Cardiac septum (tissue), 1 donor: Measurements from ENCODE around the gene NUP107. TPM values are rescaled to one million over a fixed set of nuclear protein-coding genes. Genes with fewer than 3 reads are reported as not detected.
"Not testable (repeated sequence)": the region's sequence is repeated elsewhere in the genome, so short reads cannot be mapped to it uniquely, and the experiment has no call there.

Experiments used
- DNase-seq: peaks from one replicate; pipeline ENCODE4 v3.0.0-alpha.2; 2020; ENCODE audit warnings: low spot score
- intact Hi-C: fragments of 100-400 bp; cut with DNase I; formaldehyde crosslinking; loops from one replicate; pipeline ENCODE4 v1.14.0; 2022
- long read RNA-seq: library from polyadenylated mRNA; unstranded; transcript quantifications from one replicate; pipeline ENCODE4 v2.0.0, GENCODE V29; 2021
- total RNA-seq: library from RNA; stranded (reverse); fragmentation: NEBNext Ultra II Directional; extraction: Animal tissue kit (Norgen Biotek cat#: 25700); gene quantifications from one replicate; pipeline ENCODE4 v1.2.1, GENCODE V29; 2021
- donor health status: DM: no; HTN: no; CAD: no.

The NUP107 gene
- total RNA-seq: 23.1 TPM
- long read RNA-seq, full-length matches to known transcripts: 33 of 41 reads
- long read RNA-seq, partial matches to known transcripts: 4 of 41 reads
- long read RNA-seq, other reads (novel, unspliced or antisense): 4 of 41 reads

- intact Hi-C loops: loop anchor here (1.0 to 2.0 kb wide), 2 partner anchors 76 to 322 kb away; partner anchors contain the start of gene RAP1B
- DNase-seq: peak; percentile 99
Measured at GRCh38 chr12:68686595-68687521, at the start of gene NUP107. TSS of gene NUP107 (plus strand) at chr12:68686978. CDS start at chr12:68687066, 88 bp downstream.

- intact Hi-C loops: not testable (repeated sequence)
Measured at GRCh38 chr12:68637439-68637838, 49.3 kb upstream of the NUP107 start.

GRCh38 chr12:68638171-68638570 lies 48.6 kb upstream of the NUP107 start:
- intact Hi-C loops: no loop called here
- DNase-seq: no peak

More at GRCh38 chr12:68637439-68637838, 49.3 kb upstream of the NUP107 start:
- DNase-seq: not testable (repeated sequence)

GRCh38 chr12:68638721-68639395 lies 47.9 kb upstream of the NUP107 start:
- DNase-seq: no peak
- intact Hi-C loops: no loop called here

- no peak for DNase-seq
- intact Hi-C loops: no loop called here
Measured at GRCh38 chr12:68639396-68639767, 47.4 kb upstream of the NUP107 start.

GRCh38 chr12:68641138-68641537 lies 45.6 kb upstream of the NUP107 start:
- DNase-seq: no peak
- intact Hi-C loops: no loop called here

GRCh38 chr12:68646484-68646883 lies 40.3 kb upstream of the NUP107 start:
- no peak for DNase-seq
- intact Hi-C loops: no loop called here

- DNase-seq: no peak
- intact Hi-C loops: no loop called here
Measured at GRCh38 chr12:68647507-68647906, 39.3 kb upstream of the NUP107 start.

GRCh38 chr12:68648179-68648578 lies 38.6 kb upstream of the NUP107 start:
- intact Hi-C loops: no loop called here
- no peak for DNase-seq

GRCh38 chr12:68665016-68665569 lies 21.7 kb upstream of the NUP107 start:
- intact Hi-C loops: no loop called here
- no peak for DNase-seq

- DNase-seq: no peak
- intact Hi-C loops: no loop called here
Measured at GRCh38 chr12:68667291-68667690, 19.5 kb upstream of the NUP107 start.

GRCh38 chr12:68667896-68668295 lies 18.9 kb upstream of the NUP107 start:
- intact Hi-C loops: no loop called here
- DNase-seq: no peak

GRCh38 chr12:68671179-68671578 lies 15.6 kb upstream of the NUP107 start:
- DNase-seq: no peak
- intact Hi-C loops: no loop called here

- DNase-seq: no peak
- intact Hi-C loops: no loop called here
Measured at GRCh38 chr12:68673788-68674187, 13.0 kb upstream of the NUP107 start.

- intact Hi-C loops: no loop called here
- no peak for DNase-seq
Measured at GRCh38 chr12:68674376-68674775, 12.4 kb upstream of the NUP107 start.

- DNase-seq: no peak
- intact Hi-C loops: no loop called here
Measured at GRCh38 chr12:68675101-68675842, 11.5 kb upstream of the NUP107 start.

GRCh38 chr12:68676854-68677253 lies 9.9 kb upstream of the NUP107 start:
- intact Hi-C loops, DNase-seq: not testable (repeated sequence)

- intact Hi-C loops: loop anchor here (1.0 to 2.0 kb wide), 2 partner anchors 75 to 321 kb away; partner anchors contain the start of gene RAP1B
- no peak for DNase-seq
Measured at GRCh38 chr12:68686262-68686594, 550 bp upstream of the NUP107 start.

GRCh38 chr12:68695454-68695853 lies 8.7 kb downstream of the NUP107 start:
- no peak for DNase-seq
- intact Hi-C loops: no loop called here

GRCh38 chr12:68699486-68699885 lies 12.7 kb downstream of the NUP107 start:
- intact Hi-C loops: no loop called here
- DNase-seq: no peak
